SK-N-SH (cell line): ENCODE measurements around the gene SCAMP3. TPM values are rescaled to one million over a fixed set of nuclear protein-coding genes. Genes with fewer than 3 reads are reported as not detected.

Experiments
- CTCF ChIA-PET: fragments of 300-600, 350-600 bp; formaldehyde crosslinking; extraction: SDS; loops from one replicate; lab custom pipeline; 2021; lab: Yijun Ruan, JAX
- POLR2A ChIA-PET: fragments of 350-600 bp; sonication (Branson Sonifier 250); formaldehyde crosslinking; extraction: SDS; loops from one replicate; lab custom pipeline; 2020; ENCODE audit warnings: antibody characterized with exemption, inconsistent platforms; lab: Yijun Ruan, JAX
- DNase-seq: peaks from one replicate; pipeline ENCODE4 v3.0.0; 2012
- H2AFZ ChIP-seq: fragments of 200-600 bp; sonication (generic); 2 replicates; pipeline ENCODE4 v1.8.1; 2016; ENCODE audit warnings: antibody characterized with exemption, mild to moderate bottlenecking, low read depth
- H3F3A ChIP-seq: fragments of 200-600 bp; sonication (generic); replicated peaks from 2 replicates; pipeline ENCODE3; 2016; ENCODE audit warnings: antibody characterized with exemption, mild to moderate bottlenecking; ENCODE audit not compliant: insufficient read depth
- H3K27ac ChIP-seq, 2 experiments: fragments of 200-500 bp in 1 of 2; fragments of 200-600 bp in 1 of 2; sonication (Bioruptor generic) in 1 of 2; sonication (generic), shearing (Covaris generic) in 1 of 2; 2 replicates each; pipeline versions ENCODE4 v1.5.1 to v1.6.1; 2014 to 2016; ENCODE audit warnings: low read depth in 2 of 2, inconsistent platforms in 1 of 2, low read length in 1 of 2, mild to moderate bottlenecking in 1 of 2, mixed read lengths in 1 of 2
- H3K27me3 ChIP-seq: fragments of 200-600 bp; sonication (generic), shearing (Covaris generic); 2 replicates; pipeline ENCODE4 v1.6.1; 2016; ENCODE audit warnings: mixed run types; ENCODE audit not compliant: insufficient read depth
- H3K36me3 ChIP-seq, 2 experiments: fragments of 200-500 bp in 1 of 2; fragments of 200-600 bp in 1 of 2; sonication (Bioruptor generic) in 1 of 2; sonication (generic) in 1 of 2; replicated peaks in 1 of 2; 2 replicates each; pipeline versions ENCODE3 to v1.5.1; 2014 to 2016; ENCODE audit warnings: low read length in 1 of 2, mild to moderate bottlenecking in 1 of 2; ENCODE audit not compliant: insufficient read depth in 2 of 2, control insufficient read depth in 1 of 2
- H3K4me1 ChIP-seq, 2 experiments: fragments of 200-500 bp in 1 of 2; fragments of 200-600 bp in 1 of 2; sonication (Bioruptor generic) in 1 of 2; sonication (generic), shearing (Covaris generic) in 1 of 2; 2 replicates each; pipeline versions ENCODE4 v1.5.1 to v1.6.1; 2014 to 2016; ENCODE audit warnings: low read depth in 1 of 2, low read length in 1 of 2, mixed run types in 1 of 2; ENCODE audit not compliant: insufficient read depth in 2 of 2, control insufficient read depth in 1 of 2
- H3K4me2 ChIP-seq: fragments of 200-600 bp; sonication (generic), shearing (Covaris generic); 2 replicates; pipeline ENCODE4 v1.6.1; 2017; ENCODE audit warnings: mixed run types
- H3K4me3 ChIP-seq, 2 experiments: fragments of 200-500 bp in 1 of 2; fragments of 200-600 bp in 1 of 2; sonication (Bioruptor generic) in 1 of 2; sonication (generic), shearing (Covaris generic) in 1 of 2; 2 replicates each; pipeline versions ENCODE4 v1.5.1 to v1.8.1; 2014 to 2016; ENCODE audit warnings: low read depth in 2 of 2, inconsistent platforms in 1 of 2, low read length in 1 of 2, mild to moderate bottlenecking in 1 of 2, mixed read lengths in 1 of 2, moderate library complexity in 1 of 2
- H3K79me2 ChIP-seq: fragments of 200-600 bp; sonication (generic); 2 replicates; pipeline ENCODE4 v1.8.1; 2017; ENCODE audit warnings: mild to moderate bottlenecking; ENCODE audit not compliant: insufficient read depth
- H3K9ac ChIP-seq: fragments of 200-600 bp; sonication (generic); 2 replicates; pipeline ENCODE4 v1.6.1; 2017; ENCODE audit warnings: mixed run types
- H3K9me2 ChIP-seq: fragments of 200-600 bp; sonication (generic); 2 replicates; pipeline ENCODE4 v1.6.1; 2017; ENCODE audit warnings: mixed run types
- H3K9me3 ChIP-seq: fragments of 200-600 bp; sonication (generic); 2 replicates; pipeline ENCODE4 v1.6.1; 2017; ENCODE audit warnings: mixed run types, mild to moderate bottlenecking, moderate library complexity
- H4K20me1 ChIP-seq: fragments of 200-600 bp; sonication (generic); 2 replicates; pipeline ENCODE4 v1.6.1; 2017; ENCODE audit warnings: mild to moderate bottlenecking, mixed run types; ENCODE audit not compliant: insufficient read depth
- EZH2phosphoT487 ChIP-seq: fragments of 200-600 bp; sonication (generic); IDR thresholded peaks from 2 replicates; pipeline ENCODE4 v1.6.1; 2017; ENCODE audit warnings: low read depth, mixed run types, mild to moderate bottlenecking, antibody characterized with exemption, moderate library complexity, borderline replicate concordance
- IRF3 ChIP-seq: fragments of 150-350 bp; IDR thresholded peaks from 2 replicates; pipeline ENCODE4 v1.6.1; 2016; ENCODE audit warnings: mild to moderate bottlenecking, low read depth, low read length
- JUND ChIP-seq: IDR thresholded peaks from 2 replicates; pipeline ENCODE4 v1.4.0; 2012
- MXI1 ChIP-seq: IDR thresholded peaks from 2 replicates; pipeline ENCODE4 v1.6.1; 2012; ENCODE audit warnings: mild to moderate bottlenecking, low read depth, low read length, improper control_type of control experiment
- PBX3 ChIP-seq: IDR thresholded peaks from 2 replicates; pipeline ENCODE4; 2012
- POLR2AphosphoS5 ChIP-seq: IDR thresholded peaks from 2 replicates; pipeline ENCODE4 v1.6.1; 2012; ENCODE audit warnings: low read depth, low read length
- RAD21 ChIP-seq: IDR thresholded peaks from 2 replicates; pipeline ENCODE4 v1.6.1; 2012; ENCODE audit warnings: mild to moderate bottlenecking, low read length
- REST ChIP-seq: IDR thresholded peaks from 2 replicates; pipeline ENCODE4 v1.6.1; 2012; ENCODE audit warnings: mild to moderate bottlenecking, low read depth, low read length, moderate library complexity
- RXRA ChIP-seq: IDR thresholded peaks from 2 replicates; pipeline ENCODE4 v1.4.0; 2012; ENCODE audit warnings: low read depth, mild to moderate bottlenecking, borderline replicate concordance
- SIN3A ChIP-seq: IDR thresholded peaks from 2 replicates; pipeline ENCODE4 v1.6.1; 2012; ENCODE audit warnings: low read depth, mild to moderate bottlenecking, low read length, moderate library complexity, borderline replicate concordance
- TCF12 ChIP-seq: IDR thresholded peaks from 2 replicates; pipeline ENCODE4 v1.4.0; 2012
- USF1 ChIP-seq: IDR thresholded peaks from 2 replicates; pipeline ENCODE4 v1.4.0; 2012; ENCODE audit warnings: low read depth, borderline replicate concordance
- YY1 ChIP-seq: IDR thresholded peaks from 2 replicates; pipeline ENCODE4 v1.4.0; 2012; ENCODE audit warnings: low read depth, mild to moderate bottlenecking
- ZBTB33 ChIP-seq: IDR thresholded peaks from 2 replicates; pipeline ENCODE4 v1.4.0; 2012; ENCODE audit warnings: low read depth, borderline replicate concordance
- WGBS: methylation state at CpG from one replicate; pipeline ENCODE4 v1.1.6; 2017; ENCODE audit warnings: low lambda C conversion rate; 5-methylcytosine and 5-hydroxymethylcytosine counted together
- polyA plus RNA-seq, 3 experiments: library from polyadenylated mRNA; depleted of rRNA; stranded (reverse); fragments of >200 nt; gene quantifications; 2 replicates each; pipeline ENCODE4 v1.2.3, GENCODE V29; 2012

The SCAMP3 gene
- polyA plus RNA-seq, 1 of the 3 experiments (the other 2 are of a cell fraction) = 193 TPM

- H3K4me1 ChIP-seq = no peaks in the 10 kb centered on the region
- POLR2A ChIA-PET = no interaction called here
- 70% methylated on average over 8 of the region's 9 CpGs for WGBS
Measured at GRCh38 chr1:155300553-155301329, 38.6 kb upstream of the SCAMP3 start.

More at GRCh38 chr1:155300553-155301329, 38.6 kb upstream of the SCAMP3 start:
- H3K36me3 ChIP-seq = no peaks in the 10 kb centered on the region
- CTCF ChIA-PET = interaction anchor here (1.0 to 2.9 kb wide), 3 partner anchors 9 to 50 kb away, joined by 3 to 15 read pairs (median 4); no protein-coding TSS in a partner anchor
- TF ChIP-seq POLR2AphosphoS5 (no peak), EZH2phosphoT487 (no peak), MXI1 (no peak), RAD21 (no peak), JUND (no peak), SIN3A (no peak), RXRA (no peak), IRF3 (no peak), PBX3 (no peak), USF1 (no peak), TCF12 (no peak), YY1 (no peak), ZBTB33 (no peak), REST (no peak)
- TF ChIP-seq, all 33 proteins: peak for 0
- no peaks in the 10 kb centered on the region for H3K9me2 ChIP-seq
- no peak overlapping the region for H3K27ac ChIP-seq
- no peaks in the 10 kb centered on the region for H3K27me3 ChIP-seq
- no peaks in the 10 kb centered on the region for H4K20me1 ChIP-seq
- no peaks in the 10 kb centered on the region for H3K9me3 ChIP-seq
- no peak overlapping the region for H2AFZ ChIP-seq
- no peak overlapping the region for H3K4me3 ChIP-seq
- no peaks in the 10 kb centered on the region for H3K79me2 ChIP-seq
- no peaks in the 10 kb centered on the region for H3F3A ChIP-seq
- H3K9ac ChIP-seq = no peak overlapping the region
- DNase-seq = no peak
- H3K4me2 ChIP-seq = no peak overlapping the region
